CD14-positive monocyte (primary cell): ENCODE data around the gene RASGRP1. TPM values are rescaled to one million over a fixed set of nuclear protein-coding genes. Genes with fewer than 3 reads are reported as not detected.

Experiments
- DNase-seq, 3 donors: peaks; one replicate each; pipeline ENCODE4 v3.0.0-alpha.2; 2011 to 2022
- H2AFZ ChIP-seq: 2 replicates; pipeline ENCODE4 v1.6.0; 2012; ENCODE audit warnings: mild to moderate bottlenecking, low read depth, low read length, inconsistent platforms; ENCODE audit not compliant: insufficient read depth, poor library complexity, severe bottlenecking
- H3K27ac ChIP-seq, 2 donors: 1 replicate in 1 of 2; 2 replicates in 1 of 2; pipeline ENCODE4 v1.5.1; 2012 to 2013; ENCODE audit warnings: low read length in 2 of 2, control low read depth in 1 of 2, inconsistent platforms in 1 of 2, low read depth in 1 of 2, mild to moderate bottlenecking in 1 of 2
- H3K27me3 ChIP-seq, 2 donors: one replicate each; pipeline versions ENCODE4 v1.6.0 to v1.6.1; 2011 to 2013; ENCODE audit warnings: low read length in 2 of 2; ENCODE audit not compliant: control insufficient read depth in 2 of 2, insufficient read depth in 2 of 2
- H3K36me3 ChIP-seq, 2 donors: replicated peaks in 1 of 2; 1 replicate in 1 of 2; 2 replicates in 1 of 2; pipeline versions ENCODE4 v1.5.1 to v1.6.1; 2012 to 2013; ENCODE audit warnings: low read length in 2 of 2, control low read depth in 1 of 2, inconsistent platforms in 1 of 2, mild to moderate bottlenecking in 1 of 2; ENCODE audit not compliant: insufficient read depth in 2 of 2, control insufficient read depth in 1 of 2
- H3K4me1 ChIP-seq, 2 donors: 1 replicate in 1 of 2; 2 replicates in 1 of 2; pipeline versions ENCODE4 v1.5.1 to v1.6.1; 2012 to 2013; ENCODE audit warnings: low read length in 2 of 2, control low read depth in 1 of 2, inconsistent platforms in 1 of 2, mild to moderate bottlenecking in 1 of 2, moderate library complexity in 1 of 2; ENCODE audit not compliant: insufficient read depth in 2 of 2, control insufficient read depth in 1 of 2
- H3K4me2 ChIP-seq: replicated peaks from 2 replicates; pipeline ENCODE3; 2012; ENCODE audit warnings: low read length, moderate library complexity, mild to moderate bottlenecking; ENCODE audit not compliant: poor library complexity, severe bottlenecking; ENCODE audit errors: extremely low read depth
- H3K4me3 ChIP-seq, 3 experiments: fragments of 200-600 bp in 1 of 3; sonication (generic) in 1 of 3; replicated peaks in 1 of 3; 1 replicate in 2 of 3; 2 replicates in 1 of 3; pipeline ENCODE4 v1.5.1; 2011 to 2013; ENCODE audit warnings: low read length in 3 of 3, mild to moderate bottlenecking in 3 of 3, control low read depth in 2 of 3, low read depth in 2 of 3, inconsistent platforms in 1 of 3, moderate library complexity in 1 of 3
- H3K79me2 ChIP-seq: 2 replicates; pipeline ENCODE4 v1.6.0; 2012; ENCODE audit warnings: mild to moderate bottlenecking, control low read depth, inconsistent platforms, low read length, moderate library complexity; ENCODE audit not compliant: insufficient read depth
- H3K9ac ChIP-seq: 2 replicates; pipeline ENCODE4 v1.6.0; 2017; ENCODE audit warnings: low read length, mild to moderate bottlenecking; ENCODE audit not compliant: insufficient read depth, poor library complexity, severe bottlenecking
- H3K9me3 ChIP-seq, 2 donors: replicated peaks in 1 of 2; 1 replicate in 1 of 2; 2 replicates in 1 of 2; pipeline versions ENCODE4 v1.5.1 to v1.6.1; 2012 to 2013; ENCODE audit warnings: low read length in 2 of 2, control low read depth in 1 of 2; ENCODE audit not compliant: control insufficient read depth in 1 of 2, insufficient read depth in 1 of 2
- H4K20me1 ChIP-seq: 2 replicates; pipeline ENCODE4 v1.6.0; 2012; ENCODE audit warnings: mild to moderate bottlenecking, low read length, control low read depth, moderate library complexity; ENCODE audit not compliant: insufficient read depth
- H3K27ac Mint-ChIP-seq, 7 donors: one replicate each; pipeline ENCODE4 v1.8.0; 2020; ENCODE audit warnings: mild to moderate bottlenecking in 7 of 7, mixed read lengths in 7 of 7, moderate library complexity in 6 of 7, inconsistent platforms in 2 of 7
- H3K27me3 Mint-ChIP-seq, 3 donors: one replicate each; pipeline ENCODE4 v1.8.0; 2021 to 2022; ENCODE audit warnings: low read depth in 3 of 3, mild to moderate bottlenecking in 3 of 3, mixed read lengths in 3 of 3, moderate library complexity in 3 of 3, inconsistent platforms in 1 of 3
- H3K36me3 Mint-ChIP-seq, 2 donors: one replicate each; pipeline ENCODE4 v1.8.0; 2020; ENCODE audit warnings: mixed read lengths in 2 of 2, inconsistent platforms in 1 of 2, mild to moderate bottlenecking in 1 of 2
- H3K4me1 Mint-ChIP-seq: one replicate; pipeline ENCODE4 v1.8.0; 2020; ENCODE audit warnings: mild to moderate bottlenecking, mixed read lengths
- H3K4me3 Mint-ChIP-seq, 2 donors: one replicate each; pipeline ENCODE4 v1.8.0; 2020; ENCODE audit warnings: mild to moderate bottlenecking in 2 of 2, mixed read lengths in 2 of 2, moderate library complexity in 1 of 2
- H3K9me3 Mint-ChIP-seq, 7 donors: one replicate each; pipeline ENCODE4 v1.8.0; 2020 to 2022; ENCODE audit warnings: mixed read lengths in 7 of 7, mild to moderate bottlenecking in 6 of 7, moderate library complexity in 6 of 7, inconsistent platforms in 2 of 7
- WGBS: methylation state at CpG from one replicate; pipeline ENCODE4 v1.1.5; 2013; ENCODE audit warnings: missing lambda C conversion rate; ENCODE audit not compliant: insufficient coverage; 5-methylcytosine and 5-hydroxymethylcytosine counted together
- intact Hi-C, 2 donors: fragments of 100-400 bp; cut with micrococcal nuclease; formaldehyde crosslinking; loops; one replicate each; pipeline versions ENCODE4 v1.15.0 to v1.15.1; 2023
- polyA plus RNA-seq, 3 donors: library from polyadenylated mRNA; depleted of rRNA in 1 of 3; unstranded in 2 of 3; stranded (reverse) in 1 of 3; fragments of 300-500 nt in 2 of 3; fragments of >200 nt in 1 of 3; fragmentation: Illumina TruSeq in 2 of 3; gene quantifications; 1 replicate in 2 of 3; 2 replicates in 1 of 3; pipeline ENCODE4 v1.2.3, GENCODE V29; 2012 to 2021
- TF ChIP-seq, protein P1 (sequence below): fragments of 200-600 bp; IDR thresholded peaks from one replicate; pipeline ENCODE4 v1.8.0; 2022; ENCODE audit warnings: antibody characterized with exemption, mild to moderate bottlenecking

Gene RASGRP1
- polyA plus RNA-seq, 3 donors = 0.05 to 0.38 (median 0.13) TPM

DNA sequence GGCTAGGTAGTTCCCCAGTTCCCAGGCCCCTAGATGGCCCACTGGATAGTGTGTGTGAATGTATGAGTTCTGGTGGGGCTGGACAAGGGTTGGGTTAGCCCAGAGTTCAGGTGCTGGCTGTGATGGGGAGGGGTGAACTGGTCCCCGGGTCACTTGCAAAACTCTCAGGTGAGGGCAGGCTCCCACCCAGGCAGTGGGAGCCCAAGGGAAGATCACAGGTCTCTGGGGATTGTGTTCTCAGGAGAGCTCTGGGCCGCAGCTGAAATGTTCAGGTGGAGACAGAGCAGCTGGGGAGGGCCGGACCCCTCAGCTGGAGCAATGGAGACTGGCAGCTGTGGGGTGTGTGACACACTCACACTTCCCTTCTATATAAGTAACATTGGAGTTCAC is 123.5 kb downstream of the RASGRP1 start:
- no peak for DNase-seq
- Histone ChIP-seq H3K36me3 (no peaks in the 10 kb centered on the region), H3K79me2 (no peaks in the 10 kb centered on the region), H3K27me3 (no peaks in the 10 kb centered on the region), H2AFZ (peak overlapping the region; percentile 64), H3K4me2 (no peak overlapping the region), H3K27ac (no peak overlapping the region), H4K20me1 (no peaks in the 10 kb centered on the region), H3K9me3 (no peaks in the 10 kb centered on the region), H3K9ac (no peak overlapping the region), H3K4me3 (no peak overlapping the region), H3K4me1 (peaks cover 18 to 24% of the 10 kb centered on the region in 2 donors)
- WGBS = 100% methylated on average over 1 of the region's 3 CpGs
- TF ChIP-seq, protein P1, sequence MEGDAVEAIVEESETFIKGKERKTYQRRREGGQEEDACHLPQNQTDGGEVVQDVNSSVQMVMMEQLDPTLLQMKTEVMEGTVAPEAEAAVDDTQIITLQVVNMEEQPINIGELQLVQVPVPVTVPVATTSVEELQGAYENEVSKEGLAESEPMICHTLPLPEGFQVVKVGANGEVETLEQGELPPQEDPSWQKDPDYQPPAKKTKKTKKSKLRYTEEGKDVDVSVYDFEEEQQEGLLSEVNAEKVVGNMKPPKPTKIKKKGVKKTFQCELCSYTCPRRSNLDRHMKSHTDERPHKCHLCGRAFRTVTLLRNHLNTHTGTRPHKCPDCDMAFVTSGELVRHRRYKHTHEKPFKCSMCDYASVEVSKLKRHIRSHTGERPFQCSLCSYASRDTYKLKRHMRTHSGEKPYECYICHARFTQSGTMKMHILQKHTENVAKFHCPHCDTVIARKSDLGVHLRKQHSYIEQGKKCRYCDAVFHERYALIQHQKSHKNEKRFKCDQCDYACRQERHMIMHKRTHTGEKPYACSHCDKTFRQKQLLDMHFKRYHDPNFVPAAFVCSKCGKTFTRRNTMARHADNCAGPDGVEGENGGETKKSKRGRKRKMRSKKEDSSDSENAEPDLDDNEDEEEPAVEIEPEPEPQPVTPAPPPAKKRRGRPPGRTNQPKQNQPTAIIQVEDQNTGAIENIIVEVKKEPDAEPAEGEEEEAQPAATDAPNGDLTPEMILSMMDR = no peak
- peaks cover 0 to 6% (median 4%) of the 10 kb centered on the region in 3 donors for H3K27me3 Mint-ChIP-seq
- H3K9me3 Mint-ChIP-seq = peaks cover 0 to 4% (median 0%) of the 10 kb centered on the region in 7 donors
- no peaks in the 10 kb centered on the region for H3K36me3 Mint-ChIP-seq
- H3K4me1 Mint-ChIP-seq = peaks cover 27% of the 10 kb centered on the region
- H3K27ac Mint-ChIP-seq = peak overlapping the region in 1 of 7 donors; percentile 69
- no peak overlapping the region for H3K4me3 Mint-ChIP-seq
- intact Hi-C loops = loop anchor here (5.0 kb wide), 2 partner anchors 241 to 246 kb away; no protein-coding TSS in a partner anchor

DNA sequence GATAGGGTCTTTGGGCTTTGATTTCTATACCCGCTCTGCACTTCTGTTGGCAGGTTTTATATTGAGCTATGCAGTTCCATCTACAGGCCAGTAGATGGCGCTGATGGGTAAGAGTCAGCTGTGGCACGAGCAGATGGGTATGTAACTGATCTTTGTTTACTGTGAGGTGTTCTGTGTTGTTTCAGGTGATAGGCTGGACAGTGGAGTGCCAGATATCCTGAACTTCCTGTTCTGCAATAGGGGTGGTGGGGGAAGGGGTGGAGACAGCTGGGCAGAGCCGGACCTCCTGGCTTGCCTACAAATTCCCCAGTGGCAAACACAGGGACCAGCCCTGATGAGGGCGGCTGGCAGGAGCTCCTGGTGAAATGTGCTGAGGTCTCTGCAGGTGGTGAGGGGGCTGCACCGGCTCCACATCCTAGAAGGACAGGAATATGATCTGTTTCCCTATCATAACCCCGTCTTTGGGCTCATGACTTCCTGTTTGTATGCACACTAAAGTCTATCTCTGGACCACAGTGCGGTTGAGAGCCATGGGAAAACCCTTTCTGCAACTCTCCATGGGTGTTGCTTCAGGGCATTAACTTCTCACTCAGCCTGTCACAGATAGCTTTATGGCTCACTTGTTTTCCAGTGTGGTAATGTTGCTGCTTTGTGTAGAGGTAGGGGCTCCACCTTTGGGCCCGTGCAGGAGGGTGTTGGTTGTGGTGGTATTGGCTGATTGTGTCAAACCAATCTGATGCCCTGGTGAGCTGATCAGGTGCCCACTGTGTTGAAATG is 124.1 kb downstream of the RASGRP1 start:
- H3K27ac Mint-ChIP-seq = peak overlapping the region in 1 of 7 donors; percentile 58
- TF ChIP-seq, protein P1 = peak; percentile 97
- Histone ChIP-seq H3K4me3 (no peak overlapping the region), H3K9me3 (no peaks in the 10 kb centered on the region), H3K36me3 (no peaks in the 10 kb centered on the region), H3K4me1 (peaks cover 18 to 24% of the 10 kb centered on the region in 2 donors), H3K4me2 (peak overlapping the region; percentile 17), H4K20me1 (no peaks in the 10 kb centered on the region), H3K9ac (no peak overlapping the region), H2AFZ (peak overlapping the region; percentile 64), H3K27ac (no peak overlapping the region), H3K27me3 (no peaks in the 10 kb centered on the region), H3K79me2 (no peaks in the 10 kb centered on the region)
- peak; percentile 46 to 67 (median 52) for DNase-seq
- no peaks in the 10 kb centered on the region for H3K36me3 Mint-ChIP-seq
- no peak overlapping the region for H3K4me3 Mint-ChIP-seq
- intact Hi-C loops = loop anchor here (5.0 kb wide), 2 partner anchors 242 to 247 kb away; no protein-coding TSS in a partner anchor
- peaks cover 0 to 8% (median 4%) of the 10 kb centered on the region in 3 donors for H3K27me3 Mint-ChIP-seq
- H3K4me1 Mint-ChIP-seq = peaks cover 27% of the 10 kb centered on the region
- WGBS = 23% methylated on average over 8 of the region's 9 CpGs
- peaks cover 0 to 4% (median 0%) of the 10 kb centered on the region in 7 donors for H3K9me3 Mint-ChIP-seq

Other genes with a start within 250 kb of the RASGRP1 start
- gene FAM98B, start 110.7 kb downstream of the RASGRP1 start, polyA plus RNA-seq = 1 to 10 TPM in 1 of 3 donors, under 1 TPM in 2; 0.41 to 1.3 (median 0.69) TPM